AG04450 (cell line): Measurements from ENCODE around the gene ADAMTS20. TPM values are rescaled to one million over a fixed set of nuclear protein-coding genes. Genes with fewer than 3 reads are reported as not detected.

Experiments used
- CTCF ChIA-PET: fragments of 300-600, 350-600 bp; formaldehyde crosslinking; extraction: SDS; loops from one replicate; lab custom pipeline; 2022; ENCODE audit warnings: antibody characterized with exemption, inconsistent platforms; lab: Charles Lee
- POLR2A ChIA-PET: fragments of 350-600 bp; formaldehyde crosslinking; extraction: SDS; loops from one replicate; lab custom pipeline; 2021; ENCODE audit warnings: antibody characterized with exemption, inconsistent platforms; lab: Yijun Ruan, JAX
- DNase-seq: peaks from one replicate; pipeline ENCODE4 v3.0.0-alpha.2; 2011; ENCODE audit warnings: low read depth, low spot score
- H3K27ac ChIP-seq: one replicate; pipeline ENCODE4 v1.5.1; 2012; ENCODE audit warnings: low read depth, low read length, control low read depth
- H3K27me3 ChIP-seq: one replicate; pipeline ENCODE4 v1.6.0; 2012; ENCODE audit warnings: low read length; ENCODE audit not compliant: control insufficient read depth, insufficient read depth
- H3K4me3 ChIP-seq: 2 replicates; pipeline ENCODE4 v1.5.1; 2011; ENCODE audit warnings: mild to moderate bottlenecking, low read depth, low read length, control low read depth
- H3K9me3 ChIP-seq: 2 replicates; pipeline ENCODE4 v1.5.1; 2012; ENCODE audit warnings: low read length; ENCODE audit not compliant: control insufficient read depth, insufficient read depth
- CTCF ChIP-seq: IDR thresholded peaks from 2 replicates; pipeline ENCODE4 v1.5.1; 2011; ENCODE audit warnings: low read depth, low read length, control low read depth, inconsistent platforms
- polyA plus RNA-seq: library from polyadenylated mRNA; depleted of rRNA; stranded (reverse); fragments of >200 nt; gene quantifications from 2 replicates; pipeline ENCODE4 v1.2.3, GENCODE V29; 2011

ADAMTS20 gene
- polyA plus RNA-seq, 1 experiment, result not detected

GRCh38 chr12:43501703-43502102 is 50.3 kb downstream of the ADAMTS20 start:
- no peak overlapping the region for H3K4me3 ChIP-seq
- no peak overlapping the region for H3K27ac ChIP-seq
- peak; percentile 65 for TF ChIP-seq CTCF
- CTCF ChIA-PET, result interaction anchor here (0.6 to 2.3 kb wide), 9 partner anchors 211 to 430 kb away, joined by 3 to 18 read pairs (median 3); no protein-coding TSS in a partner anchor
- no peaks in the 10 kb centered on the region for H3K27me3 ChIP-seq
- POLR2A ChIA-PET, result no interaction called here
- no peaks in the 10 kb centered on the region for H3K9me3 ChIP-seq
- peak; percentile 1 for DNase-seq

- H3K9me3 ChIP-seq, result no peaks in the 10 kb centered on the region
- H3K27ac ChIP-seq, result no peak overlapping the region
- H3K4me3 ChIP-seq, result no peak overlapping the region
- DNase-seq, result no peak
- TF ChIP-seq CTCF, result no peak
- H3K27me3 ChIP-seq, result no peaks in the 10 kb centered on the region
- POLR2A ChIA-PET, result no interaction called here
- CTCF ChIA-PET, result no interaction called here
Measured at GRCh38 chr12:43493261-43493797, 58.7 kb downstream of the ADAMTS20 start.

GRCh38 chr12:43482311-43483085 is 69.5 kb downstream of the ADAMTS20 start:
- ChIA-PET POLR2A (no interaction called here), CTCF (interaction anchor here (0.6 kb wide), 1 partner anchor 400 kb away, joined by 3 read pairs; no protein-coding TSS in a partner anchor)
- no peak overlapping the region for H3K27ac ChIP-seq
- TF ChIP-seq CTCF, result no peak
- H3K9me3 ChIP-seq, result no peaks in the 10 kb centered on the region
- H3K4me3 ChIP-seq, result no peak overlapping the region
- no peak for DNase-seq
- no peaks in the 10 kb centered on the region for H3K27me3 ChIP-seq

- Histone ChIP-seq H3K9me3 (no peaks in the 10 kb centered on the region), H3K27ac (no peak overlapping the region), H3K27me3 (no peaks in the 10 kb centered on the region), H3K4me3 (no peak overlapping the region)
- ChIA-PET POLR2A (no interaction called here), CTCF (no interaction called here)
- TF ChIP-seq CTCF, result no peak
- DNase-seq, result no peak
Measured at GRCh38 chr12:43480591-43480990, 71.4 kb downstream of the ADAMTS20 start.

- ChIA-PET CTCF (no interaction called here), POLR2A (no interaction called here)
- no peak for DNase-seq
- no peak overlapping the region for H3K4me3 ChIP-seq
- no peak overlapping the region for H3K27ac ChIP-seq
- H3K27me3 ChIP-seq, result no peaks in the 10 kb centered on the region
- TF ChIP-seq CTCF, result no peak
- H3K9me3 ChIP-seq, result no peaks in the 10 kb centered on the region
Measured at GRCh38 chr12:43462741-43463140, 89.3 kb downstream of the ADAMTS20 start.
